CD14-positive monocyte (primary cell): ENCODE data around the gene P2RX2. TPM values are rescaled to one million over a fixed set of nuclear protein-coding genes. Genes with fewer than 3 reads are reported as not detected.

Experiments used
- DNase-seq, 3 donors: peaks; one replicate each; pipeline ENCODE4 v3.0.0-alpha.2; 2011 to 2022
- H2AFZ ChIP-seq: 2 replicates; pipeline ENCODE4 v1.6.0; 2012; ENCODE audit warnings: mild to moderate bottlenecking, low read depth, low read length, inconsistent platforms; ENCODE audit not compliant: insufficient read depth, poor library complexity, severe bottlenecking
- H3K27ac ChIP-seq, 2 donors: 1 replicate in 1 of 2; 2 replicates in 1 of 2; pipeline ENCODE4 v1.5.1; 2012 to 2013; ENCODE audit warnings: low read length in 2 of 2, control low read depth in 1 of 2, inconsistent platforms in 1 of 2, low read depth in 1 of 2, mild to moderate bottlenecking in 1 of 2
- H3K27me3 ChIP-seq, 2 donors: one replicate each; pipeline versions ENCODE4 v1.6.0 to v1.6.1; 2011 to 2013; ENCODE audit warnings: low read length in 2 of 2; ENCODE audit not compliant: control insufficient read depth in 2 of 2, insufficient read depth in 2 of 2
- H3K36me3 ChIP-seq, 2 donors: replicated peaks in 1 of 2; 1 replicate in 1 of 2; 2 replicates in 1 of 2; pipeline versions ENCODE4 v1.5.1 to v1.6.1; 2012 to 2013; ENCODE audit warnings: low read length in 2 of 2, control low read depth in 1 of 2, inconsistent platforms in 1 of 2, mild to moderate bottlenecking in 1 of 2; ENCODE audit not compliant: insufficient read depth in 2 of 2, control insufficient read depth in 1 of 2
- H3K4me1 ChIP-seq, 2 donors: 1 replicate in 1 of 2; 2 replicates in 1 of 2; pipeline versions ENCODE4 v1.5.1 to v1.6.1; 2012 to 2013; ENCODE audit warnings: low read length in 2 of 2, control low read depth in 1 of 2, inconsistent platforms in 1 of 2, mild to moderate bottlenecking in 1 of 2, moderate library complexity in 1 of 2; ENCODE audit not compliant: insufficient read depth in 2 of 2, control insufficient read depth in 1 of 2
- H3K4me2 ChIP-seq: replicated peaks from 2 replicates; pipeline ENCODE3; 2012; ENCODE audit warnings: low read length, moderate library complexity, mild to moderate bottlenecking; ENCODE audit not compliant: poor library complexity, severe bottlenecking; ENCODE audit errors: extremely low read depth
- H3K4me3 ChIP-seq, 3 experiments: fragments of 200-600 bp in 1 of 3; sonication (generic) in 1 of 3; replicated peaks in 1 of 3; 1 replicate in 2 of 3; 2 replicates in 1 of 3; pipeline ENCODE4 v1.5.1; 2011 to 2013; ENCODE audit warnings: low read length in 3 of 3, mild to moderate bottlenecking in 3 of 3, control low read depth in 2 of 3, low read depth in 2 of 3, inconsistent platforms in 1 of 3, moderate library complexity in 1 of 3
- H3K79me2 ChIP-seq: 2 replicates; pipeline ENCODE4 v1.6.0; 2012; ENCODE audit warnings: mild to moderate bottlenecking, control low read depth, inconsistent platforms, low read length, moderate library complexity; ENCODE audit not compliant: insufficient read depth
- H3K9ac ChIP-seq: 2 replicates; pipeline ENCODE4 v1.6.0; 2017; ENCODE audit warnings: low read length, mild to moderate bottlenecking; ENCODE audit not compliant: insufficient read depth, poor library complexity, severe bottlenecking
- H3K9me3 ChIP-seq, 2 donors: replicated peaks in 1 of 2; 1 replicate in 1 of 2; 2 replicates in 1 of 2; pipeline versions ENCODE4 v1.5.1 to v1.6.1; 2012 to 2013; ENCODE audit warnings: low read length in 2 of 2, control low read depth in 1 of 2; ENCODE audit not compliant: control insufficient read depth in 1 of 2, insufficient read depth in 1 of 2
- H4K20me1 ChIP-seq: 2 replicates; pipeline ENCODE4 v1.6.0; 2012; ENCODE audit warnings: mild to moderate bottlenecking, low read length, control low read depth, moderate library complexity; ENCODE audit not compliant: insufficient read depth
- H3K27ac Mint-ChIP-seq, 7 donors: one replicate each; pipeline ENCODE4 v1.8.0; 2020; ENCODE audit warnings: mild to moderate bottlenecking in 7 of 7, mixed read lengths in 7 of 7, moderate library complexity in 6 of 7, inconsistent platforms in 2 of 7
- H3K27me3 Mint-ChIP-seq, 3 donors: one replicate each; pipeline ENCODE4 v1.8.0; 2021 to 2022; ENCODE audit warnings: low read depth in 3 of 3, mild to moderate bottlenecking in 3 of 3, mixed read lengths in 3 of 3, moderate library complexity in 3 of 3, inconsistent platforms in 1 of 3
- H3K36me3 Mint-ChIP-seq, 2 donors: one replicate each; pipeline ENCODE4 v1.8.0; 2020; ENCODE audit warnings: mixed read lengths in 2 of 2, inconsistent platforms in 1 of 2, mild to moderate bottlenecking in 1 of 2
- H3K4me1 Mint-ChIP-seq: one replicate; pipeline ENCODE4 v1.8.0; 2020; ENCODE audit warnings: mild to moderate bottlenecking, mixed read lengths
- H3K4me3 Mint-ChIP-seq, 2 donors: one replicate each; pipeline ENCODE4 v1.8.0; 2020; ENCODE audit warnings: mild to moderate bottlenecking in 2 of 2, mixed read lengths in 2 of 2, moderate library complexity in 1 of 2
- H3K9me3 Mint-ChIP-seq, 7 donors: one replicate each; pipeline ENCODE4 v1.8.0; 2020 to 2022; ENCODE audit warnings: mixed read lengths in 7 of 7, mild to moderate bottlenecking in 6 of 7, moderate library complexity in 6 of 7, inconsistent platforms in 2 of 7
- WGBS: methylation state at CpG from one replicate; pipeline ENCODE4 v1.1.5; 2013; ENCODE audit warnings: missing lambda C conversion rate; ENCODE audit not compliant: insufficient coverage; 5-methylcytosine and 5-hydroxymethylcytosine counted together
- intact Hi-C, 2 donors: fragments of 100-400 bp; cut with micrococcal nuclease; formaldehyde crosslinking; loops; one replicate each; pipeline versions ENCODE4 v1.15.0 to v1.15.1; 2023
- polyA plus RNA-seq, 3 donors: library from polyadenylated mRNA; depleted of rRNA in 1 of 3; unstranded in 2 of 3; stranded (reverse) in 1 of 3; fragments of 300-500 nt in 2 of 3; fragments of >200 nt in 1 of 3; fragmentation: Illumina TruSeq in 2 of 3; gene quantifications; 1 replicate in 2 of 3; 2 replicates in 1 of 3; pipeline ENCODE4 v1.2.3, GENCODE V29; 2012 to 2021
- small RNA-seq: library from RNA; depleted of rRNA; stranded (forward); fragments of <200 nt; gene quantifications from one replicate; pipeline ENCODE3, GENCODE V24; 2012; ENCODE audit warnings: low read depth; ENCODE audit not compliant: insufficient read length
- TF ChIP-seq, protein P1 (sequence below): fragments of 200-600 bp; IDR thresholded peaks from one replicate; pipeline ENCODE4 v1.8.0; 2022; ENCODE audit warnings: antibody characterized with exemption, mild to moderate bottlenecking

Gene P2RX2
- polyA plus RNA-seq, 3 donors: not detected

DNA sequence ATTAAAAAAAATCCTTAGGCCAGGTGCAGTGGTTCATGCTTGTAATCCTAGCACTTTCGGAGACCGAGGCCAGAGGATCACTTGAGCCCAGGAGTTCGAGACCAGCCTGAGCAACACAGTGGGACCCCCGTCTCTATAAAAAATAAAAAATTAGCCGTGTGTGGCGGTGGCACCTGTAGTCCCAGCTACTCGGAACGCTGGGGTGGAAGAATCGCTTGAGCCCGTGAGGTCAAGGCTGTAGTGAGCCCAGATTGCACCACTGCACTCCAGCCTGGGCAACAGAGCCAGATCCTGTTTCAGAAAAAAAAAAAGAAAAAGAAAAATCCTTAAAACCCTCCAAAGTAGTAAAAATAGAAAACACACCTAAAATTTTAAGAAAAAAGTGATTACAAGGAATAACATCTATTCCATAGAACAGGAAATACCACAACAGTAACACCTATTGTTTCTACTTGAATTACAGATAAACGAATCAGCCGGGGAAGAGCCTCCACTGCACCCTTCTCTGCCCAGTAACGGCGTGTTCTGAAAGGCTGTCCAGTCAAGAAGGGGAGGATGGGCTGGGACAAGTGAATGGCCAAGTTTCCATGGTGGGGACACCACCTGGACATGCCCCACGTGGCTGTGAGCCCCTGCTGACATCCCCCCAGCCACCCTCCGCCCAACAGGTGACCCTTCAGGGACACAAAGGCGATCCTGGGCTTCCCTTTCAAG is 50.7 kb downstream of the P2RX2 start:
- Mint-ChIP-seq H3K36me3 (peaks cover 67 to 90% of the 10 kb centered on the region in 2 donors), H3K4me3 (no peak overlapping the region), H3K27me3 (peaks cover 0 to 2% (median 0%) of the 10 kb centered on the region in 3 donors), H3K4me1 (peaks cover 4% of the 10 kb centered on the region), H3K9me3 (peaks cover 0 to 1% (median 0%) of the 10 kb centered on the region in 7 donors), H3K27ac (no peak overlapping the region)
- Histone ChIP-seq H3K27ac (no peak overlapping the region), H3K36me3 (peaks cover 60 to 88% of the 10 kb centered on the region in 2 donors), H3K27me3 (no peaks in the 10 kb centered on the region), H3K9me3 (no peaks in the 10 kb centered on the region), H4K20me1 (no peaks in the 10 kb centered on the region), H3K79me2 (no peaks in the 10 kb centered on the region), H2AFZ (no peak overlapping the region), H3K9ac (no peak overlapping the region), H3K4me2 (no peak overlapping the region), H3K4me1 (peaks cover under 1 to 1% of the 10 kb centered on the region in 2 donors), H3K4me3 (no peak overlapping the region)
- TF ChIP-seq, protein P1, sequence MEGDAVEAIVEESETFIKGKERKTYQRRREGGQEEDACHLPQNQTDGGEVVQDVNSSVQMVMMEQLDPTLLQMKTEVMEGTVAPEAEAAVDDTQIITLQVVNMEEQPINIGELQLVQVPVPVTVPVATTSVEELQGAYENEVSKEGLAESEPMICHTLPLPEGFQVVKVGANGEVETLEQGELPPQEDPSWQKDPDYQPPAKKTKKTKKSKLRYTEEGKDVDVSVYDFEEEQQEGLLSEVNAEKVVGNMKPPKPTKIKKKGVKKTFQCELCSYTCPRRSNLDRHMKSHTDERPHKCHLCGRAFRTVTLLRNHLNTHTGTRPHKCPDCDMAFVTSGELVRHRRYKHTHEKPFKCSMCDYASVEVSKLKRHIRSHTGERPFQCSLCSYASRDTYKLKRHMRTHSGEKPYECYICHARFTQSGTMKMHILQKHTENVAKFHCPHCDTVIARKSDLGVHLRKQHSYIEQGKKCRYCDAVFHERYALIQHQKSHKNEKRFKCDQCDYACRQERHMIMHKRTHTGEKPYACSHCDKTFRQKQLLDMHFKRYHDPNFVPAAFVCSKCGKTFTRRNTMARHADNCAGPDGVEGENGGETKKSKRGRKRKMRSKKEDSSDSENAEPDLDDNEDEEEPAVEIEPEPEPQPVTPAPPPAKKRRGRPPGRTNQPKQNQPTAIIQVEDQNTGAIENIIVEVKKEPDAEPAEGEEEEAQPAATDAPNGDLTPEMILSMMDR: no peak
- 96% methylated on average over 10 of the region's 17 CpGs for WGBS
- intact Hi-C loops: no loop called here
- no peak for DNase-seq

Small RNA genes within 50 kb of the gene (small RNA-seq; reads per million reads assigned to genes)
- not detected for gene MIR6763

Other genes with a start within 250 kb of the P2RX2 start
- gene FBRSL1, start 128.6 kb upstream of the P2RX2 start, polyA plus RNA-seq: 10 to 100 TPM in 1 of 3 donors, under 1 TPM in 2; 0.39 to 28.7 (median 0.74) TPM
- not detected for gene LRCOL1, start 8.2 kb upstream of the P2RX2 start, polyA plus RNA-seq
- gene POLE, start 68.6 kb downstream of the P2RX2 start, polyA plus RNA-seq: 10 to 100 TPM in 1 of 3 donors, 1 to 10 TPM in 1, under 1 TPM in 1; 1.00 to 24.2 (median 2.2) TPM
- gene PXMP2, start 68.8 kb downstream of the P2RX2 start, polyA plus RNA-seq: 1 to 10 TPM; 2.9 to 9.2 (median 8.7) TPM
- gene PGAM5, start 92.1 kb downstream of the P2RX2 start, polyA plus RNA-seq: 10 to 100 TPM in 1 of 3 donors, 1 to 10 TPM in 2; 7.0 to 10.3 (median 9.6) TPM
- 10 to 100 TPM; 10.1 to 88.4 (median 15.0) TPM for gene ANKLE2, start 143.1 kb downstream of the P2RX2 start, polyA plus RNA-seq
- 10 to 100 TPM in 1 of 3 donors, 1 to 10 TPM in 2; 1.2 to 12.0 (median 2.4) TPM for gene GOLGA3, start 210.1 kb downstream of the P2RX2 start, polyA plus RNA-seq